Naive thymus-derived CD4-positive, alpha-beta T cell (primary cell): ENCODE data around the gene HLA-DOA. TPM values are rescaled to one million over a fixed set of nuclear protein-coding genes. Genes with fewer than 3 reads are reported as not detected.

Experiments
- ATAC-seq: fragments of 150-1000 bp; cut with Tn5 transposase; 2 replicates; pipeline ENCODE4 v1.10.0; 2021; ENCODE audit warnings: mild to moderate bottlenecking, moderate library complexity
- CTCF ChIA-PET: fragments of 350-600 bp; sonication (Branson Sonifier 250); formaldehyde crosslinking; loops from one replicate; lab custom pipeline; 2021; ENCODE audit warnings: antibody characterized with exemption; lab: Charles Lee
- POLR2A ChIA-PET: fragments of 350-600 bp; sonication (Branson Sonifier 250); formaldehyde crosslinking; loops from one replicate; lab custom pipeline; 2021; ENCODE audit warnings: antibody characterized with exemption, inconsistent platforms; lab: Charles Lee
- DNase-seq, 9 donors: peaks; one replicate each; pipeline versions ENCODE4 v3.0.0 to v3.0.0-alpha.2; 2020 to 2022; ENCODE audit warnings: mixed read lengths in 1 of 9
- H3K27ac ChIP-seq: one replicate; pipeline ENCODE4 v1.7.0; 2013; ENCODE audit warnings: mild to moderate bottlenecking, low read depth, low read length, moderate library complexity
- H3K27me3 ChIP-seq, 2 donors: one replicate each; pipeline ENCODE4 v1.7.0; 2013; ENCODE audit warnings: low read length in 2 of 2, mild to moderate bottlenecking in 2 of 2, moderate library complexity in 2 of 2; ENCODE audit not compliant: control insufficient read depth in 2 of 2, insufficient read depth in 2 of 2
- H3K36me3 ChIP-seq, 3 experiments: 1 replicate in 2 of 3; 2 replicates in 1 of 3; pipeline ENCODE4 v1.7.0; 2013; ENCODE audit warnings: low read length in 3 of 3, mild to moderate bottlenecking in 3 of 3, moderate library complexity in 1 of 3; ENCODE audit not compliant: insufficient read depth in 3 of 3, control insufficient read depth in 2 of 3
- H3K4me1 ChIP-seq, 2 donors: one replicate each; pipeline ENCODE4 v1.7.0; 2013; ENCODE audit warnings: low read length in 2 of 2, mild to moderate bottlenecking in 2 of 2, moderate library complexity in 1 of 2; ENCODE audit not compliant: control insufficient read depth in 2 of 2, insufficient read depth in 2 of 2
- H3K4me3 ChIP-seq: 2 replicates; pipeline ENCODE4 v1.7.0; 2013; ENCODE audit warnings: mild to moderate bottlenecking, low read length
- H3K9me3 ChIP-seq, 3 experiments: 1 replicate in 2 of 3; 2 replicates in 1 of 3; pipeline ENCODE4 v1.7.0; 2013; ENCODE audit warnings: low read length in 3 of 3; ENCODE audit not compliant: control insufficient read depth in 2 of 3
- H3K27ac Mint-ChIP-seq, 9 donors: one replicate each; pipeline ENCODE4 v1.8.0; 2020 to 2022; ENCODE audit warnings: mixed read lengths in 9 of 9, mild to moderate bottlenecking in 8 of 9, moderate library complexity in 5 of 9, inconsistent platforms in 2 of 9
- H3K27me3 Mint-ChIP-seq, 5 donors: one replicate each; pipeline ENCODE4 v1.8.0; 2021 to 2022; ENCODE audit warnings: mixed read lengths in 5 of 5, mild to moderate bottlenecking in 1 of 5
- H3K36me3 Mint-ChIP-seq, 5 donors: one replicate each; pipeline ENCODE4 v1.8.0; 2020 to 2022; ENCODE audit warnings: mixed read lengths in 5 of 5, mild to moderate bottlenecking in 3 of 5, inconsistent platforms in 1 of 5
- H3K4me1 Mint-ChIP-seq, 7 donors: one replicate each; pipeline ENCODE4 v1.8.0; 2020 to 2022; ENCODE audit warnings: mixed read lengths in 7 of 7, mild to moderate bottlenecking in 3 of 7, inconsistent platforms in 1 of 7
- H3K4me3 Mint-ChIP-seq, 10 donors: one replicate each; pipeline ENCODE4 v1.8.0; 2020 to 2022; ENCODE audit warnings: mild to moderate bottlenecking in 10 of 10, mixed read lengths in 10 of 10, moderate library complexity in 6 of 10, inconsistent platforms in 2 of 10
- H3K9me3 Mint-ChIP-seq, 11 donors: one replicate each; pipeline ENCODE4 v1.8.0; 2020 to 2022; ENCODE audit warnings: mixed read lengths in 11 of 11, mild to moderate bottlenecking in 4 of 11, inconsistent platforms in 1 of 11, moderate library complexity in 1 of 11
- intact Hi-C, 2 donors: fragments of 100-400 bp; cut with micrococcal nuclease; formaldehyde crosslinking; loops; one replicate each; pipeline ENCODE4 v1.15.1; 2023
- polyA plus RNA-seq, 2 donors: library from polyadenylated mRNA; unstranded; fragments of 300-500 nt; fragmentation: Illumina TruSeq; gene quantifications; one replicate each; pipeline ENCODE4 v1.2.3, GENCODE V29; 2021
- total RNA-seq, 6 experiments: library from RNA in 5 of 6; stranded (reverse) in 5 of 6; gene quantifications; 1 replicate in 5 of 6; 2 replicates in 1 of 6; pipeline ENCODE4 v1.2.3 and lab custom pipeline; 2021 to 2026

The HLA-DOA gene
- total and polyA plus RNA-seq, 7 experiments from 2014 or later: 3.0 to 10.5 (median 5.4) TPM

DNA sequence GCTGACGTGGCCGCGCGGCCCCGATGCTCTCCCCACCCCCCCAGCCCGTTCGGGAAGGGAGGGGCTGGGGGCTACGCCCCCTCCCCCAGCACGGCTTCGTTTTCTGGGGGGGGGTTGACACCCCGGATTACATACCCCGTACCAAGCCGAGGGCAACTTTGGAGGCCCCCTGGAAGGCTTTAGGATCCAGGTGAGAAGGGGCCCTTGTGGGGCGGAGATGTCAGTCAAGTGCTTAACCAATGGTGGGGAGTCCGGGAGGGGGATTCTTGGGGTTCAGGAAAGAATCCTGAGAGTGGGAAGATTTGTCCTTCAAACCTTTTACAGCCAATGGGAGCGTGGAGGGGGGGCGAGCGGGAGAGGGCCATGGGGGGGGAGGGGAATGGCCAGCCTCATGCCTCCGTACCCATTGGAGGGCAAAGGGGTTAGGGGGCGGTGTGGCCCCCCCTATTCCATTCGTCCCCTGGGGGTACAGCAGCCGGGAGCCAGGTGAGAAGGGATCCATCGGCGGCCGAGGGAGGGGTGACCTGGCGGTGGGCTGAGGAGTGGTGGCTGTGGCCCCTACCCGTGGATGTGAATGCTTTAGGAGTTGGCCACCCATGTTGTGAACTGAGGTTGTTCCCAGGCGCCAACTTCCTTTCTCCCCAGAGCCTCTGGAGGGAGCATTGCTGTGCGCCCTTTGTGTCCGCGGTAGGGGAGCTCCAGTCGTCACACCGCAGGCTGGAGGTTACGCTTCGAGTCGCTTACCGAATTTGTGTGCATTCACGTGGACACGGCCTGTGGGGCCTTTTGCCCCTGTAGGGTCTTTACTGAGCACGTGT, 40.3 kb downstream of the HLA-DOA start:
- peaks cover 30 to 44% (median 36%) of the 10 kb centered on the region in 7 donors for H3K4me1 Mint-ChIP-seq
- POLR2A ChIA-PET: interaction anchor here (0.6 to 25.6 kb wide), 13 partner anchors 12 to 1071 kb away, joined by 3 to 638 read pairs (median 16); partner anchors contain the start of genes ATF6B, FKBPL, GPSM3 and HLA-DMA
- peak overlapping the region; percentile 78 to 100 (median 98) for H3K27ac Mint-ChIP-seq
- H3K4me1 ChIP-seq: peaks cover 17 to 31% of the 10 kb centered on the region in 2 donors
- peak; percentile 28 for ATAC-seq
- CTCF ChIA-PET: interaction anchor here (0.9 to 14.2 kb wide), 8 partner anchors 15 to 83 kb away, joined by 3 to 229 read pairs (median 6); partner anchors contain the start of gene HLA-DMA
- peaks cover 0 to 22% (median 0%) of the 10 kb centered on the region in 11 donors for H3K9me3 Mint-ChIP-seq
- peak in 8 of 9 donors; percentile 33 to 69 (median 52) for DNase-seq
- peak overlapping the region; percentile 94 for H3K27ac ChIP-seq
- peak overlapping the region; percentile 98 for H3K4me3 ChIP-seq
- H3K36me3 ChIP-seq: peaks cover 0 to 21% (median under 1%) of the 10 kb centered on the region in 3 experiments
- H3K9me3 ChIP-seq: no peaks in the 10 kb centered on the region
- intact Hi-C loops: loop anchor here (1.0 to 5.0 kb wide), 7 partner anchors 15 to 1070 kb away; partner anchors contain the start of genes AGPAT1 (in 1 of the 2), PHF1 (in 1 of the 2), RNF5 (in 1 of the 2) and RXRB (in 1 of the 2)
- H3K27me3 ChIP-seq: no peaks in the 10 kb centered on the region
- peak overlapping the region; percentile 86 to 99 (median 96) for H3K4me3 Mint-ChIP-seq
- H3K27me3 Mint-ChIP-seq: peaks cover 0 to 5% (median 0%) of the 10 kb centered on the region in 5 donors
- H3K36me3 Mint-ChIP-seq: peaks cover 3 to 37% (median 16%) of the 10 kb centered on the region in 5 donors

DNA sequence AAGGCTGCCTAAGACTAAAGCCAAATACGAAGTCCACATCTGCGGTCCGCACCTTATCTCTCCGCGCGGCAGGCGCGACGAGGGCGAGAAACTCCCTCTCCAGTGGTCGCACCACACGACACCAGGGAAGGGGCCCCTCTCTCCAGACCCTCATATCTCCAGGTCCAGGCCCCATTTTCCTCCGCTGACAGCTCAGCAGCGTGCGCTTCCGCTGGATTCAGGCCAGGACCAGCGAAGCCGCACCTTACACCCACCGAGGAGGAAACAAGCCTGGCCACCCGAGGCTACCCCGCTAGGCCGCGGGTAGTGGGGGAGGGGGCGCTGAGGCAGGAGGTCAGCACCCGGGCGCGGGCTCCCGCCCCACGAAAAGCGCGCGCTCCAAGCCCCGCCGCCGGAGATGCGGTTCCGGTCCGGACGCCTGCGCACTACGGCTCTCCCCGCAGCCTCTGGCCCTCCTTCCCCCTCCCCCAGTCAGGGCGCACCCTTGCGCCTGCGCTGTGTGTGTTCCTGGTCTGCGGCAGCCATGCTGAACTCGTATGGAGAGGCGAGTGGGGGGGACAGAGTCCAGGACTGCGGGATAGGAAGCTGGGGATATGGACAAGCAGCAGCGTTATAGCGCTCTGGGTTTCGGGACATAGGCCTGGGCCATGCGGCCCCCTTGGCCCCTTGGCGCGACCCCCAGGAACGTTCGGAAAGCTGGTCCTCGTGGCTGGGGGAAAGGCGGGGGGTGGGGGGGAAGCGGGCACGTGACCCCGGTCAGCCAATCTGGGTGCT, 41.1 kb downstream of the HLA-DOA start, which contains the start of gene BRD2:
BRD2 (plus strand) TSS at position 502 of the 774 bp plus-strand sequence. CDS start 4,305 bp downstream, outside the sequence.
- peaks cover 21 to 31% of the 10 kb centered on the region in 2 donors for H3K4me1 ChIP-seq

DNA sequence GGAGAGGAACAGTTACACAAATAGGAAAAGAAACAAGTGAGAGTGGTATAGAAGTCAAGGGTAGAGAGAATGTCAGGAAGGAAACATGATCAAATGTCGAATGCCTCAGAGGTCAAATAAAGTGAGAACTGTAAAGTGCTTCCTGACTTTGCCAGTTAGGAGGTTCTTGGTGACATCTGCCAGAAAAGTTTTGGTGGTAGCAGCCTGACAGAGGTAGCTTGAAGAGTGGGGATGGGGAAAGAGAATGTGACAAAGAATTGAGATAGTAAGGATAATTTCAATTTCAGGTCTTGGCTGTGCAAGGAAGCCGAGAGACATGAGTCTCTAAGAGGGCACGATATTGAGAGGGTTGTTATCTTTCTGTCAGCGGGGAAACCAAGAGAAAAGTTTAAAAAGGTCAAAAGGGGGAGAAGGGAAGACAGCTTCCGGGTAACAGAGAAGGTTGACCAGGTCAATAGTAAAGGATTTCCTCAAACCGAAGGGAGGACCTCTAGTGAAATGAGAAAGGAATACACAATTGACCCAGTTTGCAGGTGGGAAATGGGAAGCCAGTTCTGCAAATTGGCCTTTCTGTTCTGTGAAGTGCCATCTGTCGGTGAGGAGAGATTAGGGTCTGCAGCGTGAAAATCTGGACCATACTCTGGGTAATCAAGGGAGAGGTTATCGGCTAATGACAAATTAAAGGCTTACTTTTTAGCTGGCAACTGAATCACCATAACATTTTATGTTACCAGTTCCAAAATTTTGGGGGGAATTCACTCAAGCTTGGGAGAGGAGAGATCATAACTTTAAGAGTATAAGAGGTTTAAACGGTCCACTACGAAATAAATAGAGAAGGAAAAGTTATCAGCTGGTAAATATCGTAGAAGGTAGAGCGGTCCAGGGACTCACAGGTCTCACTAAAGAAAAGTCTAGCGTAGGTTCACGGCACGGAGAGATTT, 42.0 kb downstream of the HLA-DOA start:
- intact Hi-C loops: loop anchor here (1.0 to 5.0 kb wide), 12 partner anchors 14 to 1069 kb away; partner anchors contain the start of genes HLA-DMA (in 2 of the 2), HLA-DMB (in 2 of the 2), AGPAT1 (in 1 of the 2) and PHF1 (in 1 of the 2)
- peak overlapping the region; percentile 98 for H3K4me3 ChIP-seq
- peaks cover 36 to 50% (median 43%) of the 10 kb centered on the region in 7 donors for H3K4me1 Mint-ChIP-seq
- peaks cover 0 to 13% (median 0%) of the 10 kb centered on the region in 11 donors for H3K9me3 Mint-ChIP-seq
- POLR2A ChIA-PET: interaction anchor here (0.5 to 25.6 kb wide), 12 partner anchors 13 to 1069 kb away, joined by 3 to 638 read pairs (median 12); partner anchors contain the start of genes HLA-DMA, HLA-DMB, PSMB8 and PSMB9
- no peaks in the 10 kb centered on the region for H3K9me3 ChIP-seq
- peaks cover 0 to 21% (median 3%) of the 10 kb centered on the region in 5 donors for H3K36me3 Mint-ChIP-seq
- CTCF ChIA-PET: interaction anchor here (0.6 to 14.2 kb wide), 14 partner anchors 14 to 204 kb away, joined by 3 to 229 read pairs (median 4); partner anchors contain the start of genes HLA-DMA and TAP2
- no peaks in the 10 kb centered on the region for H3K27me3 ChIP-seq
- peak overlapping the region; percentile 78 to 100 (median 98) for H3K27ac Mint-ChIP-seq
- peaks cover 0 to 5% (median 0%) of the 10 kb centered on the region in 5 donors for H3K27me3 Mint-ChIP-seq
- ATAC-seq: no peak
- peaks cover 0 to 14% (median 0%) of the 10 kb centered on the region in 3 experiments for H3K36me3 ChIP-seq
- peak overlapping the region; percentile 94 for H3K27ac ChIP-seq
- peak in 4 of 9 donors; percentile 19 to 35 (median 30) for DNase-seq
- peak overlapping the region; percentile 86 to 99 (median 96) for H3K4me3 Mint-ChIP-seq
- H3K4me1 ChIP-seq: peaks cover 21 to 31% of the 10 kb centered on the region in 2 donors

More for the DNA sequence above, 41.1 kb downstream of the HLA-DOA start, which contains the start of gene BRD2:
- H3K9me3 ChIP-seq: no peaks in the 10 kb centered on the region
- peak; percentile 58 for ATAC-seq
- H3K36me3 Mint-ChIP-seq: peaks cover 0 to 30% (median 8%) of the 10 kb centered on the region in 5 donors
- peaks cover 0 to 21% (median 0%) of the 10 kb centered on the region in 3 experiments for H3K36me3 ChIP-seq
- H3K27ac ChIP-seq: peak within 1 kb of the TSS; percentile 94
- ChIA-PET POLR2A (interaction anchor here (0.5 to 25.6 kb wide), 13 partner anchors 12 to 1070 kb away, joined by 3 to 638 read pairs (median 9); partner anchors contain the start of genes GPSM3, HLA-DMA, HLA-DMB and PSMB8), CTCF (interaction anchor here (0.6 to 14.2 kb wide), 13 partner anchors 13 to 204 kb away, joined by 3 to 229 read pairs (median 4); partner anchors contain the start of genes HLA-DMA and TAP2)
- peak within 1 kb of the TSS; percentile 86 to 99 (median 96) for H3K4me3 Mint-ChIP-seq
- peak within 1 kb of the TSS; percentile 98 for H3K4me3 ChIP-seq
- peaks cover 0 to 5% (median 0%) of the 10 kb centered on the region in 5 donors for H3K27me3 Mint-ChIP-seq
- H3K27me3 ChIP-seq: no peaks in the 10 kb centered on the region
- DNase-seq: peak; percentile 94 to 99 (median 98)
- peaks cover 0 to 20% (median 0%) of the 10 kb centered on the region in 11 donors for H3K9me3 Mint-ChIP-seq
- H3K27ac Mint-ChIP-seq: peak within 1 kb of the TSS; percentile 78 to 100 (median 98)
- H3K4me1 Mint-ChIP-seq: peaks cover 34 to 44% (median 38%) of the 10 kb centered on the region in 7 donors
- intact Hi-C loops: loop anchor here (1.0 to 5.0 kb wide), 7 partner anchors 16 to 1069 kb away; partner anchors contain the start of genes AGPAT1 (in 1 of the 2), PHF1 (in 1 of the 2), RNF5 (in 1 of the 2) and RXRB (in 1 of the 2)

DNA sequence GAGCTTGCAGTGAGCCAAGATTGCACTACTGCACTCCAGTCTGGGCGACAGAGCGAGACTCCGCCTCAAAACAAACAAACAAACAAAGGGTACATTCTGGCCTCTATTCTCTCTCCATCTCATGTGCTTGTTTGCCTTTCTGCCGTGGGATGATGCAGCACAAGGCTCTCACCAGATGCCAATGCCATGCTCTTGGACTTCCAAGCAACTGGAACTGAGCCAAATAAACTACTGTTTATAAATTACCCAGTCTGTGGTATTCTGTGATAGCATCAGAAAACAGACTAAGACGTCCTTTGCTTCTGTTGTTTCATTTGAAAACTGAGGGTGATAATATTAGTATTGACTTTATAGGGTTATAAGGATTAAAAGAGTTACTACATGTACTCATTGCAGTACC, 44.6 kb downstream of the HLA-DOA start:
- no peak overlapping the region for H3K27ac ChIP-seq
- H3K9me3 Mint-ChIP-seq: no peaks in the 10 kb centered on the region
- no peaks in the 10 kb centered on the region for H3K9me3 ChIP-seq
- peaks cover 0 to 2% (median 0%) of the 10 kb centered on the region in 5 donors for H3K27me3 Mint-ChIP-seq
- ChIA-PET POLR2A (interaction anchor here (1.3 to 25.6 kb wide), 5 partner anchors 11 to 126 kb away, joined by 3 to 638 read pairs (median 442); partner anchors contain the start of genes HLA-DMA, HLA-DMB, PSMB8 and TAP2), CTCF (interaction anchor here (1.3 to 14.2 kb wide), 6 partner anchors 11 to 126 kb away, joined by 3 to 229 read pairs (median 17); partner anchors contain the start of genes HLA-DMA, HLA-DMB and TAP2)
- peak overlapping the region in 2 of 10 donors; percentile 22 to 37 for H3K4me3 Mint-ChIP-seq
- peaks cover 0 to 5% (median 0%) of the 10 kb centered on the region in 5 donors for H3K36me3 Mint-ChIP-seq
- H3K27me3 ChIP-seq: no peaks in the 10 kb centered on the region
- peaks cover 0 to 6% (median 0%) of the 10 kb centered on the region in 3 experiments for H3K36me3 ChIP-seq
- H3K4me3 ChIP-seq: no peak overlapping the region
- ATAC-seq (no peak), DNase-seq (no peak)
- peaks cover 21 to 31% of the 10 kb centered on the region in 2 donors for H3K4me1 ChIP-seq
- intact Hi-C loops: loop anchor here in 1 of 2 donors (5.0 kb wide), 1 partner anchor 787 kb away; the partner anchor contains the start of genes AGPAT1 and RNF5
- H3K4me1 Mint-ChIP-seq: peaks cover 38 to 69% (median 63%) of the 10 kb centered on the region in 7 donors
- peak overlapping the region in 7 of 9 donors; percentile 25 to 99 (median 78) for H3K27ac Mint-ChIP-seq
